Cardiac fibroblast (primary cell): ENCODE measurements around the gene SUGT1.
A peak's percentile ranks its signal among the peaks of the same experiment; 100 is the strongest.
"Not testable (repeated sequence)": the region's sequence is repeated elsewhere in the genome, so short reads cannot be mapped to it uniquely, and the experiment has no call there.

ENCODE experiments used
- DNase-seq, 2 donors: peaks; one replicate each; pipeline versions ENCODE4 v3.0.0 to v3.0.0-alpha.2; 2010; ENCODE audit warnings: low read depth in 2 of 2
- H3K4me3 ChIP-seq, 2 donors: replicated peaks in 1 of 2; 1 replicate in 1 of 2; 2 replicates in 1 of 2; pipeline ENCODE4 v1.5.1; 2011; ENCODE audit warnings: low read depth in 2 of 2, low read length in 2 of 2, mild to moderate bottlenecking in 2 of 2, moderate library complexity in 1 of 2
- CTCF ChIP-seq: IDR thresholded peaks from one replicate; pipeline ENCODE4 v1.5.1; 2011; ENCODE audit warnings: low read depth, mild to moderate bottlenecking, low read length, inconsistent platforms

SUGT1 gene

DNA sequence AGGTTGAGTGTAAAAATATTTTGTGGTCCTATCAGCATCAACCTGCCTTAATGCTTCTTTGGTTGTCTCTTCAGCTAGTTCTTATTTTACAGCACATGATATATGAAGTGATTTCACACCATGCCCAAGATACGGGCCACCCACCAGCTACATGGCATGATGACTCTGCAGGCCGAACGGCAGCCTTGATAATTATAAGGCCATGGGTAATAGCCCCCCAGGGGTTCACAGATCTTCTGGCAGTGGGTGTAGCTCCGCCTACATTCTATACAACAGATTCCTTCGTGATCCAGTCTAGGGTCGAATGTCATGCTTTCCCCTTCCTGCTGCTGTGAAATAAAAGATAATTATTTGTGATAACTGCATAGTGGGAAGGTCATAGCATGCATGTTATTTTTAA, 50.8 kb downstream of the SUGT1 start:
- no peak for DNase-seq
- no peak overlapping the region for H3K4me3 ChIP-seq
- TF ChIP-seq CTCF: no peak

GRCh38 chr13:52706081-52706480, 53.4 kb downstream of the SUGT1 start:
- TF ChIP-seq CTCF: no peak
- no peak for DNase-seq
- H3K4me3 ChIP-seq: no peak overlapping the region

GRCh38 chr13:52707375-52707774, 54.7 kb downstream of the SUGT1 start:
- no peak for DNase-seq
- no peak overlapping the region for H3K4me3 ChIP-seq
- TF ChIP-seq CTCF: no peak

DNA sequence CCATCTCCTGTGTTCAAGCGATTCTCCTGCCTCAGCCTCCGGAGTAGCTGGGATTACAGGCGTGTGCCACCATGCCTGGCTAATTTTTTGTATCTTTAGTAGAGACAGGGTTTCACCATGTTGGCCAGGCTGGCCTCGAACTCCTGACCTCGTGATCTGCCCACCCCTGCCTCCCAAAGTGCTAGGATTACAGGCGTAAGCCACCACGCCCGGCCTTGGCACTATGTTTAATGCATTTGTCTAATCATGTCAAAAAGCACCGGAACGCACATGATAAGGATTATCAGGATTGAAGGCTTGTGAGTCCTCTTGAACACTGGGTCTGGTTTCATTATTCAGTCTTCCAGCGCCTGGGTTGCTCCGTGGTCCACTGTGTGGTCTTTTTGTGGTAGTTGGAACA, 55.6 kb downstream of the SUGT1 start:
- DNase-seq, H3K4me3 ChIP-seq: not testable (repeated sequence)

DNA sequence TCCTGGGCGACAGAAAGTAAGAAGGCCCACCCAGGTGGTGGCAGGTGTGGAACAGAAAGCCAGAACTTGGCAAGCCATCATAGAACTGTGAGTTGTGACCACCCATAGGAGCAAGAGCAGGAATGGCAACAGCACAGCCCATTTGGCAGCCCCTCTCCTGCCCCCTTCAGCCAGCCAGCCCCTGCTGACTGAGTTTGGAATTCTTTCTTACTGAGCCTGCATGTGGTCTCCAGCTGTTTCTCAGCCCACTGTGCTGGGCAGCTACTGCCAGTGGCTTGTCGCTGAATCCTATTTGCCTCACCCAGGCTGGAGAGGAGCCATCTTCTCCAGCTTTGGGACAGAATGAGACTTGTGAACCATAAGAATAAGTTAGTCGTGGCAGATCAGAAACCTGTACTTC, 58.6 kb downstream of the SUGT1 start:
- no peak for DNase-seq
- TF ChIP-seq CTCF: no peak
- H3K4me3 ChIP-seq: no peak overlapping the region

DNA sequence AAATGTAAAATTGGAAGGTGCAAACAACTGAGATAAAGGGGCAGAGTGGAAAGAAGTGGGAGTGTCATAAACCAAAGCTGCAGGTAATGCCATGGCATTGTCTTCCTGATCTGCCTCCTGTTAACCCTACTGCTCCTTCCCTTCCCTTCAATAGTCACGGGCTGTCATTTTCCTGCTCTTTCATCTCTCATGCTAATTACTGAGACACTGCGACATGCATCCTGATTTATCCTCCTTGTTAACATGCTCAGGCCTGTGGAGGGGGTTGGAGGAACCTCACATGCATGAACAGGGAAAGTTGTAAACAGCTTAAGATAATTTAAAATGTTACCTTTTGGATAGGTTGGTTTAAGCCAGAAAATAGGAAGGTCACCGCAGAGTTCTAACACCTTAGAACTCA, 59.7 kb downstream of the SUGT1 start:
- no peak for DNase-seq
- H3K4me3 ChIP-seq: no peak overlapping the region
- TF ChIP-seq CTCF: no peak

- no peak for TF ChIP-seq CTCF
- H3K4me3 ChIP-seq: no peak overlapping the region
- DNase-seq: peak in 1 of 2 donors; percentile 23
Observed at GRCh38 chr13:52713894-52714293, 61.3 kb downstream of the SUGT1 start.

GRCh38 chr13:52720904-52721303, 68.3 kb downstream of the SUGT1 start:
- not testable (repeated sequence) for H3K4me3 ChIP-seq, DNase-seq

- not testable (repeated sequence) for DNase-seq, H3K4me3 ChIP-seq
Observed at GRCh38 chr13:52721356-52721755, 68.7 kb downstream of the SUGT1 start.
